C4-2B (cell line): Measurements from ENCODE around the gene TBPL2.
"Not testable (repeated sequence)": the region's sequence is repeated elsewhere in the genome, so short reads cannot be mapped to it uniquely, and the experiment has no call there.

ENCODE experiments used
- H3K27ac ChIP-seq: fragments of 450-650 bp; 2 replicates; pipeline ENCODE4 v1.5.1; 2017
- CTCF ChIP-seq: fragments of 450-650 bp; conservative IDR thresholded peaks from 2 replicates; pipeline ENCODE4 v1.5.1; 2017; ENCODE audit warnings: mild to moderate bottlenecking
- ZFX ChIP-seq: fragments of 450-650 bp; IDR thresholded peaks from 2 replicates; pipeline ENCODE4 v1.6.1; 2017

Gene TBPL2

GRCh38 chr14:55386037-55386808 is 54.2 kb downstream of the TBPL2 start:
- TF ChIP-seq CTCF (no peak), ZFX (no peak)
- no peak overlapping the region for H3K27ac ChIP-seq

GRCh38 chr14:55384536-55384935 is 55.9 kb downstream of the TBPL2 start:
- no peak overlapping the region for H3K27ac ChIP-seq
- TF ChIP-seq CTCF (no peak), ZFX (no peak)

- no peak overlapping the region for H3K27ac ChIP-seq
- no peak for TF ChIP-seq ZFX
- no peak for TF ChIP-seq CTCF
Observed at GRCh38 chr14:55383541-55384140, 56.8 kb downstream of the TBPL2 start.

DNA sequence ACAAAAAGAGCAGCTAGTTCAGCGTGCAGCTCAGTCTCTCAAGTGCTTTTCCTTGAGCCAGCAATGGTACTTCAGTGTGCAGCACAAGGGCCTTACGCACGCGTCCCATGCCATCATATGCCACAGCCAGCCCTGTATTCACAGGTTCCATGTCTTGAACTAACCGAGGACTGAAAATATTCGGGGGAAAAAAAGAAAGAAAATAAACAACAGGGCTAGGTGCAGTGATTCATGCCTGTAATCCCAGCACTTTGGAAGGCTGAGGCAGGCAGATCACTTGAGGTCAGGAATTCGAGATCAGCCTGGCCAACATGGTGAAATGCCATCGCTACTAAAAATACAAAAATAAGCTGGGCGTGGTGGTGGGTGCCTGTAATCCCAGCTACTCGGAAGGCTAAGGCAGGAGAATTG is 57.4 kb downstream of the TBPL2 start:
- H3K27ac ChIP-seq = not testable (repeated sequence)

DNA sequence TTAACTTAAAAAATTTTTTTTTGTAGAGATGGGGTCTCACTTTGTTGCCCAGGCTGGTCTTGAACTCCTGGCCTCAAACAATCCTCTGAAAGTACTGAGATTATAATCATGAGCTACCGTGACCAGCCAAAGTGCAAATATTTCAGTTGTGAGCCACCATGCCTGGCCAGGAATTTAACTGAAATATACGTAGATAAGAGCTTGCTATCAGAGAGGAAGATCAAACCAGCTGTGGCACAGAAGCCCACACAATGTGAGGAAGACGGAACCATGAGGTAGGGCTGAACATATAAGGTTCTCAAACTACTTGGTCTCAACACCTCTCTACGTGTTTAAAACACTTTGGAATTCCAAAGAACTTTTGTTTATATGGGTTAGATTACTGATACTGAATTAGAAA is 57.9 kb downstream of the TBPL2 start:
- H3K27ac ChIP-seq = no peak overlapping the region
- TF ChIP-seq ZFX = no peak
- TF ChIP-seq CTCF = no peak

DNA sequence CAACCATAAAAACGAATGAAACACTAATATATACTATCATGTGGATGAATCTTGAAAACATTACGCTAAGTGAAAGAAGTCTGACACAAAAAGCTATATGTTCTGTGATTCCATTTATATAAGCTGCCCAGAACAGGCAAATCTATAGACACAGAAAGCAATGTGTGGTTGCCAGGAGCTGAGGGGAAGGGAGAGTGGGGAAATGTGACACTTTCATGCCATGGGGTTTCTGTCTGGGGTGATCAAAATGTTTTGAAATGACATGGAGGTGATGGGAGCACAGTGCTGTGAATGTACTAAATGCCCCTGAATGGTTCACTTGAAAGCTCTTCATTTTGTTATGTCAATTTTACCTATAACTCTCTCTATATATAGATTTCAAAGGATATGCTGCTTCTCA is 58.9 kb downstream of the TBPL2 start:
- TF ChIP-seq CTCF (no peak), ZFX (no peak)
- no peak overlapping the region for H3K27ac ChIP-seq

- TF ChIP-seq ZFX = no peak
- no peak for TF ChIP-seq CTCF
- H3K27ac ChIP-seq = no peak overlapping the region
Observed at GRCh38 chr14:55381040-55381439, 59.4 kb downstream of the TBPL2 start.

DNA sequence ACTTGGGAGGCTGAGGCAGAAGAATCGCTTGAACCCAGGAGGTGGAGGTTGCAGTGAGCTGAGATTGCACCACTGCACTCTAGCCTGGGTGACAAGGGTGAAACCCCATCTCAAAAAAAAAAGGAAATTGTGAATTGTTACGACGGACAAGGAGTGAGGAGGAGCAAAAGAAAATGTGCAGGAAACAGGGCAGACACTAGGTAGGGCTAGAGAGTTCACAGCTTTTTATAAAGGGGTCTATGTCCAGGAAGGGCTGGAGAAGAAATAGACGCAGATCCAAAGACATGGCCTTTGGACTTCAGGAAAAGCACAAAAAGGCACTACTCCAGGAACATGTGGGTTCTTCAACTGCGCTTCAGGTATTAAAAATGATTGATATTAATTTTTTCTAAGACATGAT is 63.2 kb downstream of the TBPL2 start:
- H3K27ac ChIP-seq = no peak overlapping the region
- TF ChIP-seq CTCF (no peak; the same call in 1 of the 2 replicates), ZFX (no peak)
